Measurements from ENCODE around the gene NPHP3.
"Not testable (repeated sequence)": the region's sequence is repeated elsewhere in the genome, so short reads cannot be mapped to it uniquely, and the experiment has no call there.

The NPHP3 gene

GRCh38 chr3:132722165-132723023 lies at the start of gene NPHP3:
TSS of gene NPHP3 (minus strand) at chr3:132722409. CDS start at chr3:132722355, 54 bp downstream.
- peak; percentile 76 for DNase-seq

- no peak for DNase-seq
These were observed 36.5 kb upstream of the NPHP3 start for GRCh38 chr3:132758740-132759139.

GRCh38 chr3:132756108-132756650 lies 34.0 kb upstream of the NPHP3 start:
- DNase-seq = no peak

- DNase-seq = no peak
These were observed 31.7 kb upstream of the NPHP3 start for GRCh38 chr3:132753946-132754345.

GRCh38 chr3:132749786-132750185 lies 27.6 kb upstream of the NPHP3 start:
- no peak for DNase-seq

GRCh38 chr3:132746720-132747119 lies 24.5 kb upstream of the NPHP3 start:
- not testable (repeated sequence) for DNase-seq

- DNase-seq = no peak
These were observed 16.1 kb upstream of the NPHP3 start for GRCh38 chr3:132738314-132738713.

- no peak for DNase-seq
These were observed 13.4 kb upstream of the NPHP3 start for GRCh38 chr3:132735589-132735988.

- DNase-seq = peak; percentile 6
These were observed 8.8 kb upstream of the NPHP3 start for GRCh38 chr3:132730891-132731580.

- peak; percentile 8 for DNase-seq
These were observed 4.2 kb upstream of the NPHP3 start for GRCh38 chr3:132726341-132726823.

- no peak for DNase-seq
These were observed 1.1 kb upstream of the NPHP3 start for GRCh38 chr3:132723024-132723950.

- DNase-seq = peak; percentile 9
These were observed 587 bp downstream of the NPHP3 start for GRCh38 chr3:132721479-132722164.

- DNase-seq = no peak
These were observed 2.0 kb downstream of the NPHP3 start for GRCh38 chr3:132720228-132720627.

- DNase-seq = no peak
These were observed 5.8 kb downstream of the NPHP3 start for GRCh38 chr3:132716372-132716771.

- no peak for DNase-seq
These were observed 8.1 kb downstream of the NPHP3 start for GRCh38 chr3:132713977-132714727.

GRCh38 chr3:132710311-132710710 lies 11.9 kb downstream of the NPHP3 start:
- DNase-seq = no peak

GRCh38 chr3:132709761-132710160 lies 12.4 kb downstream of the NPHP3 start:
- DNase-seq = no peak

GRCh38 chr3:132703733-132704132 lies 18.5 kb downstream of the NPHP3 start:
- peak; percentile 49 for DNase-seq

- DNase-seq = no peak
These were observed 26.8 kb downstream of the NPHP3 start for GRCh38 chr3:132695422-132695821.

- no peak for DNase-seq
These were observed 27.2 kb downstream of the NPHP3 start for GRCh38 chr3:132694991-132695390.

GRCh38 chr3:132690040-132690439 lies 32.2 kb downstream of the NPHP3 start:
- DNase-seq = no peak

All from NCI-H524 treated with DMSO at 0.1 percent for 48 hours (cell line).